ENCODE data around the gene CALHM5.

The CALHM5 gene

GRCh38 chr6:116547358-116547757 lies 35.9 kb downstream of the CALHM5 start:
- no peak for DNase-seq (ENCODE audit: low read depth, low spot score)

GRCh38 chr6:116550796-116551195 lies 39.4 kb downstream of the CALHM5 start:
- no peak for DNase-seq (ENCODE audit: low read depth, low spot score)

- DNase-seq (ENCODE audit: low read depth, low spot score): no peak
Measured at GRCh38 chr6:116553451-116553850, 42.0 kb downstream of the CALHM5 start, which contains the start of gene CALHM4. CALHM4 (plus strand) TSS chr6:116553751; CDS start chr6:116553794, 43 bp downstream.

- no peak for DNase-seq (ENCODE audit: low read depth, low spot score)
Measured at GRCh38 chr6:116556065-116556464, 44.6 kb downstream of the CALHM5 start.

GRCh38 chr6:116556814-116557415 lies 45.5 kb downstream of the CALHM5 start:
- no peak for DNase-seq (ENCODE audit: low read depth, low spot score)

- DNase-seq (ENCODE audit: low read depth, low spot score): no peak
Measured at GRCh38 chr6:116557893-116558292, 46.5 kb downstream of the CALHM5 start.

GRCh38 chr6:116560130-116560529 lies 48.7 kb downstream of the CALHM5 start:
- DNase-seq (ENCODE audit: low read depth, low spot score): no peak

GRCh38 chr6:116561377-116562018 lies 50.1 kb downstream of the CALHM5 start:
- peak; percentile 47 for DNase-seq (ENCODE audit: low read depth, low spot score)

- DNase-seq (ENCODE audit: low read depth, low spot score): no peak
Measured at GRCh38 chr6:116562019-116562403, 50.6 kb downstream of the CALHM5 start.

GRCh38 chr6:116562614-116563013 lies 51.2 kb downstream of the CALHM5 start:
- no peak for DNase-seq (ENCODE audit: low read depth, low spot score)

- DNase-seq (ENCODE audit: low read depth, low spot score): no peak
Measured at GRCh38 chr6:116563830-116564229, 52.4 kb downstream of the CALHM5 start.

- no peak for DNase-seq (ENCODE audit: low read depth, low spot score)
Measured at GRCh38 chr6:116564311-116564710, 52.9 kb downstream of the CALHM5 start.

GRCh38 chr6:116564921-116565872 lies 53.8 kb downstream of the CALHM5 start:
- no peak for DNase-seq (ENCODE audit: low read depth, low spot score)

- DNase-seq (ENCODE audit: low read depth, low spot score): no peak
Measured at GRCh38 chr6:116568111-116568510, 56.7 kb downstream of the CALHM5 start.

GRCh38 chr6:116568821-116569755 lies 57.6 kb downstream of the CALHM5 start:
- DNase-seq (ENCODE audit: low read depth, low spot score): no peak

- peak; percentile 96 for DNase-seq (ENCODE audit: low read depth, low spot score)
Measured at GRCh38 chr6:116570856-116571682, 59.6 kb downstream of the CALHM5 start, which contains the start of gene RWDD1. RWDD1 (plus strand) TSS chr6:116571504; CDS start chr6:116571583, 79 bp downstream.

GRCh38 chr6:116571683-116572000 lies 60.2 kb downstream of the CALHM5 start:
- no peak for DNase-seq (ENCODE audit: low read depth, low spot score)

- no peak for DNase-seq (ENCODE audit: low read depth, low spot score)
Measured at GRCh38 chr6:116572162-116572561, 60.7 kb downstream of the CALHM5 start.
